GM10266 (cell line): Measurements from ENCODE around the gene ARID1B.

ENCODE experiments used
- DNase-seq: peaks from one replicate; pipeline ENCODE4 v3.0.0; 2012; ENCODE audit errors: extremely low spot score
- CTCF ChIP-seq: IDR thresholded peaks from 2 replicates; pipeline ENCODE4 v1.5.1; 2012; ENCODE audit warnings: mild to moderate bottlenecking, low read depth; ENCODE audit not compliant: control insufficient read depth, insufficient read depth; ENCODE audit errors: missing control alignments

ARID1B gene

GRCh38 chr6:156779206-156780094, 2.3 kb downstream of the ARID1B start:
- TF ChIP-seq CTCF, result peak; percentile 8
- peak; percentile 69 for DNase-seq

GRCh38 chr6:156780102-156780641, 3.0 kb downstream of the ARID1B start:
- no peak for TF ChIP-seq CTCF
- DNase-seq, result peak; percentile 87

GRCh38 chr6:156780962-156781853, 4.0 kb downstream of the ARID1B start:
- DNase-seq, result no peak
- TF ChIP-seq CTCF, result no peak

- TF ChIP-seq CTCF, result no peak
- DNase-seq, result no peak
These were observed 4.9 kb downstream of the ARID1B start for GRCh38 chr6:156781861-156782631.

- no peak for DNase-seq
- no peak for TF ChIP-seq CTCF
These were observed 5.6 kb downstream of the ARID1B start for GRCh38 chr6:156782691-156783320.

GRCh38 chr6:156783958-156784357, 6.8 kb downstream of the ARID1B start:
- no peak for DNase-seq
- TF ChIP-seq CTCF, result no peak
